A673 (cell line): Measurements from ENCODE around the gene DPF3. TPM values are rescaled to one million over a fixed set of nuclear protein-coding genes. Genes with fewer than 3 reads are reported as not detected.

Experiments
- BruUV-seq: library from RNA; stranded (reverse); fragments of 400-500 nt; replicated peaks from 2 replicates; lab custom pipeline; 2021; lab: Mats Ljungman, UMichigan
- CTCF ChIA-PET: fragments of 300-600 bp; sonication (Branson Sonifier 250); formaldehyde crosslinking; loops from one replicate; lab custom pipeline; 2022; ENCODE audit warnings: antibody characterized with exemption; lab: Charles Lee
- POLR2A ChIA-PET: fragments of 300-600 bp; sonication (Branson Sonifier 250); formaldehyde crosslinking; loops from one replicate; lab custom pipeline; 2022; ENCODE audit warnings: antibody characterized with exemption; ENCODE audit not compliant: low non-redundant PET; lab: Charles Lee
- DNase-seq: peaks from one replicate; pipeline ENCODE4 v3.0.0-alpha.2; 2015; ENCODE audit warnings: low spot score
- H3K27ac ChIP-seq: fragments of 200-600 bp; sonication (generic); 2 replicates; pipeline ENCODE4 v1.5.1; 2016; ENCODE audit warnings: mixed run types, low read depth, mild to moderate bottlenecking, mixed read lengths, antibody characterized with exemption, low read length; ENCODE audit not compliant: poor library complexity, severe bottlenecking
- H3K27me3 ChIP-seq: fragments of 200-600 bp; sonication (generic); replicated peaks from 2 replicates; pipeline ENCODE4 v1.6.1; 2017; ENCODE audit warnings: mixed run types, low read depth, mild to moderate bottlenecking, mixed read lengths, antibody characterized with exemption, low read length; ENCODE audit not compliant: insufficient read depth, poor library complexity
- H3K36me3 ChIP-seq: fragments of 200-600 bp; sonication (generic); 2 replicates; pipeline ENCODE4 v1.6.1; 2016; ENCODE audit warnings: mixed run types, mild to moderate bottlenecking, mixed read lengths, antibody characterized with exemption, low read length; ENCODE audit not compliant: insufficient read depth, poor library complexity, severe bottlenecking
- H3K4me1 ChIP-seq: fragments of 200-600 bp; sonication (generic); 2 replicates; pipeline ENCODE4 v1.6.1; 2017; ENCODE audit warnings: mixed run types, mild to moderate bottlenecking, mixed read lengths, antibody characterized with exemption, low read length; ENCODE audit not compliant: insufficient read depth, poor library complexity, severe bottlenecking
- H3K4me3 ChIP-seq: fragments of 200-600 bp; sonication (generic); 2 replicates; pipeline ENCODE4 v1.5.1; 2016; ENCODE audit warnings: low read depth, mixed run types, mild to moderate bottlenecking, mixed read lengths, low read length; ENCODE audit not compliant: poor library complexity, severe bottlenecking
- H3K9me3 ChIP-seq: fragments of 200-600 bp; sonication (generic); 2 replicates; pipeline ENCODE4 v1.6.1; 2016; ENCODE audit warnings: mixed run types, low read depth, mild to moderate bottlenecking, mixed read lengths, antibody characterized with exemption, low read length; ENCODE audit not compliant: poor library complexity, severe bottlenecking
- EZH2 ChIP-seq: fragments of 200-600 bp; sonication (generic); IDR thresholded peaks from 2 replicates; pipeline ENCODE4 v1.6.1; 2017; ENCODE audit warnings: borderline replicate concordance, low read depth, mild to moderate bottlenecking, mixed read lengths, antibody characterized with exemption, low read length; ENCODE audit not compliant: poor library complexity, severe bottlenecking
- intact Hi-C: fragments of 100-400 bp; cut with micrococcal nuclease; formaldehyde crosslinking; loops from one replicate; pipeline ENCODE4 v1.10.0; 2022; ENCODE audit not compliant: unreplicated experiment
- total RNA-seq: library from RNA; stranded (reverse); gene quantifications from 2 replicates; pipeline ENCODE4 v1.2.3, GENCODE V29; 2021
- TF ChIP-seq, protein P1 (sequence below): fragments of 300-800, 200-600 bp; sonication (generic); conservative IDR thresholded peaks from 2 replicates; pipeline ENCODE4 v1.5.1; 2017; ENCODE audit warnings: low read depth, mild to moderate bottlenecking, antibody characterized with exemption, low read length, moderate library complexity, mixed read lengths

The DPF3 gene
- total RNA-seq, 1 experiment from 2014 or later = 15.7 TPM

DNA sequence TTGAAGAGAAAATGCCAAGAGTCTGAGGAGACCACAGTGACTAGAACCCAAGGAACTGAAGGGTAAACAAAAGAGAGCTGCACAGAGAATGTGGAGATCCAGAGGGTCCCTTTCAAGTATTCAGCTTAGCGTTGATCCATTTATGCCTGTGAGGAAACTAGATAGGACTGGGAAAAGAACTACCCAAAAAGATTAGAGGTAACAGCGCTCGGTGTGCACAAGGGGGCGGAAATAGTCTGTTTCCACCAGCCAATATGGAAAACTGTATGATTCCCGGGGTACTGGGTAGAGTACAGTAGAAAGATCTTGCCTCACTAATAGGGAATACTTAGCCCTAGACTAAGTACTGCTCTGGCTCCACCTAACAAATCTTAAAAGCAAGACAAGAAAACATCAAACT, 135.5 kb downstream of the DPF3 start:
- no peaks in the 10 kb centered on the region for H3K4me1 ChIP-seq
- POLR2A ChIA-PET = no interaction called here
- peaks cover 40% of the 10 kb centered on the region for H3K9me3 ChIP-seq
- H3K27ac ChIP-seq = no peak overlapping the region
- CTCF ChIA-PET = no interaction called here
- BruUV-seq = no TSS peak
- intact Hi-C loops = no loop called here
- no peak for DNase-seq
- no peaks in the 10 kb centered on the region for H3K36me3 ChIP-seq
- TF ChIP-seq, protein P1, sequence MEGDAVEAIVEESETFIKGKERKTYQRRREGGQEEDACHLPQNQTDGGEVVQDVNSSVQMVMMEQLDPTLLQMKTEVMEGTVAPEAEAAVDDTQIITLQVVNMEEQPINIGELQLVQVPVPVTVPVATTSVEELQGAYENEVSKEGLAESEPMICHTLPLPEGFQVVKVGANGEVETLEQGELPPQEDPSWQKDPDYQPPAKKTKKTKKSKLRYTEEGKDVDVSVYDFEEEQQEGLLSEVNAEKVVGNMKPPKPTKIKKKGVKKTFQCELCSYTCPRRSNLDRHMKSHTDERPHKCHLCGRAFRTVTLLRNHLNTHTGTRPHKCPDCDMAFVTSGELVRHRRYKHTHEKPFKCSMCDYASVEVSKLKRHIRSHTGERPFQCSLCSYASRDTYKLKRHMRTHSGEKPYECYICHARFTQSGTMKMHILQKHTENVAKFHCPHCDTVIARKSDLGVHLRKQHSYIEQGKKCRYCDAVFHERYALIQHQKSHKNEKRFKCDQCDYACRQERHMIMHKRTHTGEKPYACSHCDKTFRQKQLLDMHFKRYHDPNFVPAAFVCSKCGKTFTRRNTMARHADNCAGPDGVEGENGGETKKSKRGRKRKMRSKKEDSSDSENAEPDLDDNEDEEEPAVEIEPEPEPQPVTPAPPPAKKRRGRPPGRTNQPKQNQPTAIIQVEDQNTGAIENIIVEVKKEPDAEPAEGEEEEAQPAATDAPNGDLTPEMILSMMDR = no peak
- no peak for TF ChIP-seq EZH2
- H3K4me3 ChIP-seq = no peak overlapping the region
- H3K27me3 ChIP-seq = no peaks in the 10 kb centered on the region

DNA sequence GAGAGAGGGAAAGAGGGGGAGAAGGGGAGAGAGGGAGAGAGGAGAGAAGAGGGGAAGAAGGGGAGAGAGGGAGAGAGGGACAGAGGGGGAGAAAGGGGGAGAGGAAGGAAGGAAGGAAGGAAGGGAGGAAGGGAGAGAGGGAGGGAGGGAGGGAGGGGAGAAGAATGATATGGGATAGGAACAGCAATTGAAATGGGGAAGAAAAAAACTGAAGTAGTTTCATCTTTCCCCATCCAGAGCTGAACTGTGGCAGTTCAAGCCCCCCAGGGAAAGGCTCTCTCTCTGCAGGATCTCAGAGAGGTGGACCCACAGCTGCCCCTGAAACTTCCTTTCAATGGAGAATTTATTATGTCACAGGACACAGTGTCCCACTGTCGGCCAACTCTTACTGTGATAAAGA, 136.9 kb downstream of the DPF3 start:
- Histone ChIP-seq H3K27me3 (no peaks in the 10 kb centered on the region), H3K4me3 (no peak overlapping the region), H3K4me1 (no peaks in the 10 kb centered on the region), H3K27ac (no peak overlapping the region), H3K36me3 (no peaks in the 10 kb centered on the region), H3K9me3 (peaks cover 34% of the 10 kb centered on the region)
- ChIA-PET POLR2A (no interaction called here), CTCF (no interaction called here)
- BruUV-seq = no TSS peak
- TF ChIP-seq, protein P1 = no peak
- TF ChIP-seq EZH2 = no peak
- intact Hi-C loops = no loop called here
- no peak for DNase-seq

DNA sequence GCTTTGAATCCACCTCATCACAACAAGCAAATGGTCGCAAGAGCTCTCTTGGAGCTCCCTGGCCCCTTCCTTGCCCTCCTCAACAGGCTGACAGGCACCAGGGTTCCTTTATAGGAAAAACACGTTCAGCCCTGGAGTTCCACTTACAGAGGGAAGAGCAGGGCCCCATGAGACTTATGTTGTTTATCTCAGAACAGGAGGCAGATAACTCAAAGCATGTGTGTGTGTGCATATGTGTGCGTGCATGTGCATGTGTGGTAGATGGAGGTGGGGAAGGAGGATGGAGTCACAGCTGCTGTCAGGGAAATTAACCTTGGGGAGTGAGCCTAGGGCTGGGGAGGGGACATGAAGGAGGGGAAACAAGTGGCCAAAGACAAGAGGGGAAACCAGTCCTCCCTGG, 138.1 kb downstream of the DPF3 start:
- no peak overlapping the region for H3K27ac ChIP-seq
- no peaks in the 10 kb centered on the region for H3K4me1 ChIP-seq
- peaks cover 25% of the 10 kb centered on the region for H3K9me3 ChIP-seq
- H3K27me3 ChIP-seq = no peaks in the 10 kb centered on the region
- ChIA-PET POLR2A (no interaction called here), CTCF (no interaction called here)
- intact Hi-C loops = no loop called here
- no peaks in the 10 kb centered on the region for H3K36me3 ChIP-seq
- H3K4me3 ChIP-seq = no peak overlapping the region
- no TSS peak for BruUV-seq
- TF ChIP-seq, protein P1 = no peak
- TF ChIP-seq EZH2 = no peak
- DNase-seq = no peak
